Glutamatergic neuron (in vitro differentiated cells): ENCODE results near the gene NKPD1. TPM values are rescaled to one million over a fixed set of nuclear protein-coding genes. Genes with fewer than 3 reads are reported as not detected.

Experiments
- DNase-seq: peaks from one replicate; pipeline ENCODE4 v3.0.0; 2022
- H3K27ac Mint-ChIP-seq: one replicate; pipeline ENCODE4 v1.8.0; 2020; ENCODE audit warnings: mild to moderate bottlenecking, mixed read lengths, inconsistent platforms; ENCODE audit not compliant: unreplicated experiment
- H3K27me3 Mint-ChIP-seq: one replicate; pipeline ENCODE4 v1.8.0; 2020; ENCODE audit warnings: mild to moderate bottlenecking, moderate library complexity, mixed read lengths, inconsistent platforms; ENCODE audit not compliant: unreplicated experiment
- H3K36me3 Mint-ChIP-seq: one replicate; pipeline ENCODE4 v1.8.0; 2020; ENCODE audit warnings: mild to moderate bottlenecking, mixed read lengths, inconsistent platforms; ENCODE audit not compliant: unreplicated experiment
- H3K4me1 Mint-ChIP-seq: one replicate; pipeline ENCODE4 v1.8.0; 2020; ENCODE audit warnings: mild to moderate bottlenecking, low read depth, mixed read lengths, inconsistent platforms; ENCODE audit not compliant: unreplicated experiment
- H3K4me3 Mint-ChIP-seq: one replicate; pipeline ENCODE4 v1.8.0; 2020; ENCODE audit warnings: mild to moderate bottlenecking, mixed read lengths, inconsistent platforms; ENCODE audit not compliant: unreplicated experiment
- H3K9me3 Mint-ChIP-seq: one replicate; pipeline ENCODE4 v1.8.0; 2020; ENCODE audit warnings: mild to moderate bottlenecking, moderate library complexity, mixed read lengths, inconsistent platforms; ENCODE audit not compliant: unreplicated experiment
- total RNA-seq: library from RNA; stranded (reverse); fragmentation: NEBNext Ultra II Directional; extraction: Animal tissue kit (Norgen Biotek cat#: 25700); gene quantifications from one replicate; pipeline ENCODE4 v1.2.1, GENCODE V29; 2021; ENCODE audit not compliant: unreplicated experiment
- TF ChIP-seq, protein P1 (sequence below): fragments of 200-600 bp; sonication (generic); IDR thresholded peaks from one replicate; pipeline ENCODE4 v1.5.0; 2021; ENCODE audit not compliant: partially characterized antibody, unreplicated experiment

The NKPD1 gene
- total RNA-seq, 1 donor from 2014 or later = 1.2 TPM

DNA sequence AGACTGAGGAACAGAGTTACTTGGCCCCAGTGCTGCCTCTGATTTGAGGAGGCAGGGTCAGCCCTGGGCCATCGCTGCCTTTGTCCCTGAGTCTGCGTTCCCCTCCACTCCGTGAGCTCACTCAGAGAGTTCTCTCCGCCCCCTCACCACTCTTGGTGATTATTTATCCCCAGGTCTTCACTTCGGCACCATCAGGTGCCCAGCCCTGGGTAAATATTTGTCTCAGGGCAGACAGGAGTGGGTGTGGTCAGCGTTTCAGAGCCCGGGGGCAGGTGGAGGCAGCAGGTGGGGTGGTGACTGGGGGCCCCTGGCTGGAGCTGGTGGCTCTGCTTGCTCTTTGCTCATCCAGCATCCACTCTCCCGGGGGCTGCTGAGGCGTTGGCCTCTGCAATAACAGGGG, 47.2 kb downstream of the NKPD1 start:
- no peaks in the 10 kb centered on the region for H3K36me3 Mint-ChIP-seq
- H3K4me1 Mint-ChIP-seq = peaks cover 44% of the 10 kb centered on the region
- peak overlapping the region; percentile 76 for H3K27ac Mint-ChIP-seq
- H3K27me3 Mint-ChIP-seq = peaks cover 5% of the 10 kb centered on the region
- TF ChIP-seq, protein P1, sequence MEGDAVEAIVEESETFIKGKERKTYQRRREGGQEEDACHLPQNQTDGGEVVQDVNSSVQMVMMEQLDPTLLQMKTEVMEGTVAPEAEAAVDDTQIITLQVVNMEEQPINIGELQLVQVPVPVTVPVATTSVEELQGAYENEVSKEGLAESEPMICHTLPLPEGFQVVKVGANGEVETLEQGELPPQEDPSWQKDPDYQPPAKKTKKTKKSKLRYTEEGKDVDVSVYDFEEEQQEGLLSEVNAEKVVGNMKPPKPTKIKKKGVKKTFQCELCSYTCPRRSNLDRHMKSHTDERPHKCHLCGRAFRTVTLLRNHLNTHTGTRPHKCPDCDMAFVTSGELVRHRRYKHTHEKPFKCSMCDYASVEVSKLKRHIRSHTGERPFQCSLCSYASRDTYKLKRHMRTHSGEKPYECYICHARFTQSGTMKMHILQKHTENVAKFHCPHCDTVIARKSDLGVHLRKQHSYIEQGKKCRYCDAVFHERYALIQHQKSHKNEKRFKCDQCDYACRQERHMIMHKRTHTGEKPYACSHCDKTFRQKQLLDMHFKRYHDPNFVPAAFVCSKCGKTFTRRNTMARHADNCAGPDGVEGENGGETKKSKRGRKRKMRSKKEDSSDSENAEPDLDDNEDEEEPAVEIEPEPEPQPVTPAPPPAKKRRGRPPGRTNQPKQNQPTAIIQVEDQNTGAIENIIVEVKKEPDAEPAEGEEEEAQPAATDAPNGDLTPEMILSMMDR = no peak
- peaks cover 4% of the 10 kb centered on the region for H3K9me3 Mint-ChIP-seq
- DNase-seq = no peak
- peak overlapping the region; percentile 25 for H3K4me3 Mint-ChIP-seq

- Mint-ChIP-seq H3K27me3 (peaks cover 5% of the 10 kb centered on the region), H3K27ac (no peak overlapping the region), H3K36me3 (no peaks in the 10 kb centered on the region), H3K4me1 (peaks cover 41% of the 10 kb centered on the region), H3K9me3 (peaks cover 5% of the 10 kb centered on the region), H3K4me3 (no peak overlapping the region)
- no peak for DNase-seq
- TF ChIP-seq, protein P1 = no peak
Observed at GRCh38 chr19:45112111-45112827, 48.5 kb downstream of the NKPD1 start.

Other genes with a start within 250 kb of the NKPD1 start
- 8.3 TPM for gene APOC1, start 246.4 kb downstream of the NKPD1 start, total RNA-seq
- not detected for gene APOC4, start 218.7 kb downstream of the NKPD1 start, total RNA-seq
- not detected for gene APOC2, start 214.9 kb downstream of the NKPD1 start, total RNA-seq
- 102 TPM for gene CLPTM1, start 205.6 kb downstream of the NKPD1 start, total RNA-seq
- gene RELB, start 159.5 kb downstream of the NKPD1 start, total RNA-seq = 1.2 TPM
- 127 TPM for gene CLASRP, start 121.9 kb downstream of the NKPD1 start, total RNA-seq
- gene ZNF296, start 84.5 kb downstream of the NKPD1 start, total RNA-seq = 6.3 TPM
- 49.1 TPM for gene GEMIN7, start 81.7 kb downstream of the NKPD1 start, total RNA-seq
- gene PPP1R37, start 67.8 kb downstream of the NKPD1 start, total RNA-seq = 49.5 TPM
- 31.6 TPM for gene TRAPPC6A, start 17.3 kb upstream of the NKPD1 start, total RNA-seq
- 8.1 TPM for gene BLOC1S3, start 17.8 kb upstream of the NKPD1 start, total RNA-seq
- gene EXOC3L2, start 84.4 kb upstream of the NKPD1 start, total RNA-seq = not detected
- gene MARK4, start 90.3 kb upstream of the NKPD1 start, total RNA-seq = 110 TPM
- 0.42 TPM for gene CKM, start 161.9 kb upstream of the NKPD1 start, total RNA-seq
- not detected for gene KLC3, start 179.8 kb upstream of the NKPD1 start, total RNA-seq
- gene ERCC2, start 209.6 kb upstream of the NKPD1 start, total RNA-seq = 52.9 TPM
- 0.93 TPM for gene PPP1R13L, start 244.1 kb upstream of the NKPD1 start, total RNA-seq
- 4.3 TPM for gene POLR1G, start 245.7 kb upstream of the NKPD1 start, total RNA-seq